ENCODE results near the gene CDH5.
"Not testable (repeated sequence)": the region's sequence is repeated elsewhere in the genome, so short reads cannot be mapped to it uniquely, and the experiment has no call there.

Gene CDH5

DNA sequence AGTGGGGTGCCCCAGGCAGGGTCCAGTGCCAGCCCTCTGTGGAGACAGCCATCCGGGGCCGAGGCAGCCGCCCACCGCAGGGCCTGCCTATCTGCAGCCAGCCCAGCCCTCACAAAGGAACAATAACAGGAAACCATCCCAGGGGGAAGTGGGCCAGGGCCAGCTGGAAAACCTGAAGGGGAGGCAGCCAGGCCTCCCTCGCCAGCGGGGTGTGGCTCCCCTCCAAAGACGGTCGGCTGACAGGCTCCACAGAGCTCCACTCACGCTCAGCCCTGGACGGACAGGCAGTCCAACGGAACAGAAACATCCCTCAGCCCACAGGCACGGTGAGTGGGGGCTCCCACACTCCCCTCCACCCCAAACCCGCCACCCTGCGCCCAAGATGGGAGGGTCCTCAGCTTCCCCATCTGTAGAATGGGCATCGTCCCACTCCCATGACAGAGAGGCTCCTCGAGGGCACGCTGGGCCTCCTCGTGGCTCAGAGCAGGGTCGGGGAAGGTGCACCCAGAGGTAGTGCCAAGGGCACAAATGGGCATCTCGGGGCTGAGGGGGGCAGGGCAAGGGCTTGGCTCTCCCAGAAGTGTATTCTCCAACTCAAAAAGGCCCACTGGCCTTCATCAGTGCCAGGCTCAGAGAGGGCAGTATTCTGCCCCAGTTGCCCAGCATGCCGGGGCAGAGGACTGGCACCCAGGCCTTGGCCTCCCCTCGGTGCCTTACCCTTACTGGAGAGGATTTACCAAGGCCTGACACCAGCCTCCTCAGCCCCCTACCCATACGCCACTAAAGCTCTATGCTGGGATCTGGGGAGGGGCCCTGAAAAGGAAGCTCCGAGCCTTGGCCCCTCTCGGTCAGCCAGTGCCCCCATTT is at the start of gene CDH5:
TSS of gene CDH5 (plus strand) at position 259 of the 867 bp plus-strand sequence. CDS start 12,647 bp downstream, outside the sequence.
- DNase-seq (ENCODE audit: low read depth in 1 of 2, low spot score in 1 of 2) = no peak

DNA sequence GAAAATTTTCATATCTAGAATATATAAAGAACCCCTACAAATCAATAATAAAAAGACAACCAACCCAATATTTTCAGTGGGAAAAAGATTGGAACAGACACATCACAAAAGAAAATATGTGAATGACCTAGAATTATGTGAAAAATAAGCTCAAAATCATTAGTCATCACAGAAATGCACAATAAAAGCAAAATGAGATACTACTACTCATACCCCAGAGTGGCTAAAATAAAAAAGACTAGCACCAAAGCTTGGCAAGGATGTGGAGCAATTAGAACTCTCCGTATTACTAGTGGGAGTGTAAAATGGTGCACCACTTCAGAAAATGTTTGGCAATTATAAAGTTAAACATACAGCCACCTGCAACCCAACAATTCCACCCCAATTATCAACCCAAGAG is 48.0 kb upstream of the CDH5 start:
- no peak for DNase-seq (ENCODE audit: low read depth in 1 of 2, low spot score in 1 of 2)

DNA sequence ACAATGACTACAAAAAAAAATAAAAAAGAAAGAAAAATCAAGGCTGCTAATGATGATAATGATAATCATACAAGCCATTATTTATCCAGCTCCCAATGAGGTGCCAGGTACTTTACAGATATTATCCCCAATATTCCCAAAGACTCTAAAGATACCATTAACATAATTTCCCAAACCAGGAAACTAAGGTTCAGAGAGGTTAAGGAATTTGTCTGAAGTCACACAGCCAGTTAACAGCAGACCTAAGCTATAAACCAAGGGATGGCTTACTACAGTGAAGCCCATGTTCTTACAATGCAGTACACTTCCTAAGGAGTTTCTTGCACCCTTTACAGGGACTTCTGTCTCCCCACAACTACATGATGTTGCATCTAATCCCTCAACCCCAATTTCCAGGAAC is 45.7 kb upstream of the CDH5 start:
- DNase-seq (ENCODE audit: low read depth in 1 of 2, low spot score in 1 of 2) = no peak

DNA sequence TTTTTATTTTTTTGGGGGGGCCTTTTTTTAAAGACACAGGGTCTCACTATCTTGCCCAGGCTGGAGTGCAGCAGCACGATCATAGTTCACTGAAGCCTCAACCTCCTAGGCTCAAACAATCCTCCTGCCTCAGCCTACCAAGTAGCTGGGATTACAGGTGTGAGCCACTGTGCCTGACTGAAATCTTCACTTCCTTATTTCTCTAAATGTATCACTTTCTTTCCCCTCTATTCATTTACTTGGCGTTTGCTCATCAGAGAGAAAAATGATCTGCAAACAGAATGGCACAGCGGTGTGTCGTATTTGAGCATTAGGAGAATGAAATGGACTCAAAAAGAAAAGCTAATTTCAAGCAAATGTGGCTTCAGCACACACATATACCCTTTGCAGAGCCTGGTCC is 44.3 kb upstream of the CDH5 start:
- DNase-seq (ENCODE audit: low read depth in 1 of 2, low spot score in 1 of 2) = no peak

DNA sequence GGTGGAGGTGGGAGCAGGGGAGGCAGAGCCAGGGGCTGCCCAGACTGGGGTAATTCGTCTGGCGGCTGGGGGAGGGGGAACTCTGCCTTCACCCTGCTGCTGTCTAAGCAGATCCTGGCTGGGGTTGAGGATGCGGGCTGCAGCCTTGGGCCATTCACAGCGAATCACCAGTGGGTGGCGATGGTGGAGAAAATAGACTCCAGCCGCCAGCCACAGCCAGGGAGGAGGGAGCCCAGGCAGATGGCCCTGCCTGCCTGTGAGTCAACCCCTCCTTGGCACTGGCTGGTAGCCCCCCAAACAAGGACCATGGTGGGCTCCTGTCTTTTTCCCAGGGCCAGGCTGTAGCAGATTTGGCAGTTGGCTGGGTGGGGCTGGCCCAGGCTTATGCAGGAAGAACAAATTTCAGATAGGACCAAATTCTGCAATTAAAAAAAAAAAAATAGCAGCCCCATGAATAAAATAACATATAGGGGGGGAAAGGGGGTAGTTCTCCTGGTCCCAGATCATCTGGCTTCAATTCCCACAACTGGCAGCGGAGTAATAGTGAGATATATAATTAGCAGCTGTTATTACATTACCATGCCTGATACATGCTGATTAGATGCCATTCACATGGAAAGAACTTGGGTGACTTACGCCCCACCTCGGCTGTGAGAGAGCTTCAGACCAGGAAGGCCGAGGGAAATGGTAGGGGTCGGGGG is 41.5 kb upstream of the CDH5 start:
- DNase-seq (ENCODE audit: low read depth in 1 of 2, low spot score in 1 of 2) = no peak

GRCh38 chr16:66325717-66326376 is 40.6 kb upstream of the CDH5 start:
- DNase-seq (ENCODE audit: low read depth in 1 of 2, low spot score in 1 of 2) = no peak

GRCh38 chr16:66326991-66327513 is 39.4 kb upstream of the CDH5 start:
- no peak for DNase-seq (ENCODE audit: low read depth in 1 of 2, low spot score in 1 of 2)

DNA sequence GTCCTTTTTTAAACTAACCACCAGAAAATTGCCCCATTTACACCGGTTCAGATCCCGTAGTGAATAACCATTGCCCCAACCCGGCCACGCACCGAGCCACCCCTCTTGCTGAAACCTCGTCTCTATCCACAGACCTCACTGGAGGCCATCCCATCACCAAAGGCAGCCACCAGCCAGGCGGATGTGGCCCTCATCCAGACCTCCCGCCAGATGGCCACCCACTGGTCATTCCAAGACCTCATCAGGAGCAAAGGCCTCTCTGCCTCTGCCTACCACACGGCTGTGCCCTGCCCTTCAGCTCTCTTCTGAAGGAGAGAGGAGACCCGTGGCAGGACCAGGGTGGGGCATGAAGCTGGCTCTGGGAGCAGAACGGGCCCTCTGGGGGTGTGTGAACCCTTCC is 38.2 kb upstream of the CDH5 start:
- no peak for DNase-seq (ENCODE audit: low read depth in 1 of 2, low spot score in 1 of 2)

- DNase-seq (ENCODE audit: low read depth in 1 of 2, low spot score in 1 of 2) = not testable (repeated sequence)
Observed at GRCh38 chr16:66331464-66331863, 35.0 kb upstream of the CDH5 start.

DNA sequence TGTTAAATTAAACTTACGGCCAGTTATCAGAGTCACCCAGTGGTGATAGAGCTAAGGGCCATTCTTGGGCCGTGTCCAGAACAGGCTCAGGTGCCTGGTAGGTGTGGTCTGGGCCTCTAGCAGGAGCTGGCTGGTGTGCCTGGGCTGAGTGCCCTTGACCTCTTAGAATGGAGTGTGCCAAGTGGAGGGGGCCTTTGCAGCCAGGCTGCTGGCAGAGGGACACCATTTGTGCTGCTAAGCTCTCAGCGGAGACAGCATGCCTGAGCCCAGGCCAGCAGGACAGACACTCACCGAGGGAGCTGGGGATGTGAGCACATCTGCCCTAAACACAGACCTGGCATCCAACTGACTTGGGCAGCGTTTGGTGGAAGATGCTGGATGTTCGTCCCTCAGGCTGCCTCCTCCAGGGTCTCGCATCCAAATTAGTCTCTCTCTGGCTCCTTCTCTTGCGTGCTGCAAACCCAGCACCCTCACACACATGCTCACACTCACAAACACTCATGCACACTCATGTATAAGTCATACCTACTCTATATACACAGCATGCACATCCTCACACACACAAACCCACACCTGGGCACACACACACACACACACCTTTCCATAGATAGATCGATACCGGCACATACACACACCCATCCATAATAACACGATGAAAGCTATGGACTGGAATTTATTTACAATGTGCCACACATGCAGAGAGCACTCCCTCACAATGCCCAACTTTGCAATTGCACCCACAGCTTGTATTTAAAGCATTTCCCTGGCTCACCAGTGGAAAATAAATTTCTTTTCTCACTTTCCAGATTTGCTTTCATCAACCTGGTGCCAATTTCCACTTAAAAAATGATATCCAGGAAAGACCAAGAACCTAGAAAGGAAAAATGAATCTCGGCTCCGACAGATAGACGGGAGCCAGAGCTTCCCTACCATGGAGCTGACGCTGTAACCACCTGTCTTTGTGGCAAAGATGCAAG is 33.6 kb upstream of the CDH5 start:
- no peak for DNase-seq (ENCODE audit: low read depth in 1 of 2, low spot score in 1 of 2)

DNA sequence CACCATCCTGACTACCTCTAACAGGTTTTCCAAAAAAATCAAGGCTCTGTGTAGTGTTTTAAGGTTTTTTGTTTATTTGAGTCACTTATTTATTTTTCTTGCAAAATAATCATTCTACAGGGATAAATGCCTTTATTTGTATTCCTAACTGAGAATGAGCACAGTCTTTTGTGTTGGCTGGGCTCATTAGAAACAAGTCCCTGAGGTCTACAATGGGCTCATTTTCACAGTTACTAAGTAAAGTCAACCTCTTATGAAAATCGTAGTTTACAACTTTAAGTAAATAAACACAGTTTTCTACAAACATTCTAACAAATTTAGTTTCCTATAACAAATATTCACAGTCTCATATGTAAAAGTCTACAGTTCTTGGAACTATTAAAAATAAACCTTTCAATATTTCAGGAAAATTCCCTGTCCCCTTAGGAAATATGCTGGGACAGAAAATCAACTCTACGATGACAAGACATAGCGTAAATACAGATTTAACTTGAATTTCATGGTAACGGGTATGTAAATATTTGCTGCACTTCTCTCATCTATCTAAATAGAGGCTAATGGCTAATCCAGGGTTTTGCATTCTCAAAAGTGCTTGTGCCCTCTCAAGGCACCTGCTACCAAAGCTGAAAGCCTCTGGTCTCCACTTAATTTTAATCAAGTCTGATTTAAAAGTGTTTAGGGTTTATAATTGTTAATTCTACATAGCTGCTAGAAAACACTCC is 31.5 kb upstream of the CDH5 start:
- DNase-seq (ENCODE audit: low read depth in 1 of 2, low spot score in 1 of 2) = no peak

- no peak for DNase-seq (ENCODE audit: low read depth in 1 of 2, low spot score in 1 of 2)
Observed at GRCh38 chr16:66335704-66336329, 30.7 kb upstream of the CDH5 start.

DNA sequence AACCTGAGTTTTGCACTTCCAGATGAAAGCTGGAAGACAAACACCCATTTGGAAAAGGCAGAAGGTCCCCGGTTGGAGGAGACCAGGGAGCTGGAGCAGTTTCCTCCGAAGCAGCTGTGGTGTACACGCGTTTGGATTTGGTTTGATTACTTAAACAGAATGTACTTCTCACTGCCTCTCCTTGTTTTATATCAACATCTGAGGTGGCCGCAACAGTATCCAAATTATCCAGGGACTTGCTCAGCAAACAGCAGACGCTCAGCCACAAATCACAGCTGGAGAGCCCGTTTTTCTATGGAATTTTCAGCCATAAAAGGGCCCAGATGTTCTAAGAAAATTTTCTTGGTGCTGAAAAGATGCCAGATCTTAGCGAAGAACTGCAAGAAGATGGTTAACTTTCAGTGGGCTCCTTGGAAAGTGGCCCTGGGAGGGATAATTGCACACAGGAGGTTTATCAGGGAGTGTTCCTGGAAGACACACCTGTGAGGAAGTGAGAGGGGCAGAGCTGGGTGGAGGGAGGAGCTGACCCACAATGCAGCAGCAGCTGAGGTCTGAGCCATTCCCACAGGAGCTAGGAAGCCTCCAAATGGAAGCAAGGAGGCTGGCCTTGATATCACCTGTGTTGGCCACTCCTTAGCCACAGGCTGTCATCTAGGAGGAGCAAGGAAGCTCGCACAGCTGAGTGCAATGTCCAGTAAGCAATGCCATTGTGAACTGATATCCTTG is 28.9 kb upstream of the CDH5 start:
- no peak for DNase-seq (ENCODE audit: low read depth in 1 of 2, low spot score in 1 of 2)

DNA sequence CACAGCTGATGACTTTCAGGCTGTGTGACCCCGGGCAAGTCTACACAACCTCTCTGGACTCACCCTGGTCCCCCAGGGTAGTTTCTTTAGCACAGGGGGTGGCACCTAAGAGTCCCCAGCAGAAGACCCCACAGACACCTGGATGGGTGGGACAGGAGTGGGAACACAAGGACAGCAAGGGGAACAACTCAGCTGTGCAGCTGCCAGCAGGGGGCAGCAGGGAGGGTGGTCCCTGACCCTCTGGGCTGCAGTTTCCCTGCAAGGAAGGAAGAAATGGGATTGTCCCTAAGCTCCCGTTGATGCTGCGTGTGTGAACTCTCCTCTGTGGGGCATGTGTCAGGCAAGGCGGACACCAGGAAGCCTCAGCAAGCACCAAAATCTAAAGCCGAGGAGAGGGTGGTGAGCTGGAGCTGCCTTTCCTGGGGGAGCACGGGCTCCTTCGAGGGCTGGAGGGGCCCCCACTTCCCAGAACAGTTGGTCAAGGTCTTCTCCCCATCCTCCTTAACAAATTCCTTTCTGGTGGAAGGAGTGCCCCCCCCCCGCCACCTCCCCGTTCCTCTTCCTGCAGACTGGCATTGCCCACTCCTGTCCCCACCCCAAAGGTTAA is 24.1 kb upstream of the CDH5 start:
- no peak for DNase-seq (ENCODE audit: low read depth in 1 of 2, low spot score in 1 of 2)

DNA sequence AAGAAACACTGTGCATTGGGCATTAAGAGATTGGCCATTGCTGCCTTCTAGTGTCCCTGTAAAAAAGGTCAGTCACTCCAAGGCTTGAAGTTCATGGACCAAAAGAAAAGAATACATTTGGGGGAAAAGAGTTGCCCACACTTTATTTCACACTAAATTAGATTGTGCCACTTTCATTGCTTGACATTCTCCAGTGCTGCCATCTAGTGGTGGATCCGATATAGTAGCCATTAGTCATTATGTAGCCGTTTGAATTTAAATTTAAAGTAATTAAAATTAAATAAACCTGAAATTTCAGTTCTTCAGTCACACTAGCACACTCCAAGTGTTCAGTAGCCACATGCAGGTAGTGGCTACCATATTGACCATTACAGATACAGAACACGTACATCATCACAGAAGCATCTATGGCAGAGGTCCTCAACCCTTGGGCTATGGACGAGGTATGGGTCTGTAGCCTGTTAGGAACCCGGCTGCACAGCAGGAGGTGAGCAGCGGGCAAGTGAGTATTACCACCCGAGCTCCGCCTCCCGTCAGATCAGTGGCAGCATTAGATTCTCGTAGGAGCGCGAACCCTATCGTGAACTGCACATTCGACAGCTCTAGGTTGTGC is 21.9 kb upstream of the CDH5 start:
- DNase-seq (ENCODE audit: low read depth in 1 of 2, low spot score in 1 of 2) = peak in 1 of 2 donors; percentile 24

DNA sequence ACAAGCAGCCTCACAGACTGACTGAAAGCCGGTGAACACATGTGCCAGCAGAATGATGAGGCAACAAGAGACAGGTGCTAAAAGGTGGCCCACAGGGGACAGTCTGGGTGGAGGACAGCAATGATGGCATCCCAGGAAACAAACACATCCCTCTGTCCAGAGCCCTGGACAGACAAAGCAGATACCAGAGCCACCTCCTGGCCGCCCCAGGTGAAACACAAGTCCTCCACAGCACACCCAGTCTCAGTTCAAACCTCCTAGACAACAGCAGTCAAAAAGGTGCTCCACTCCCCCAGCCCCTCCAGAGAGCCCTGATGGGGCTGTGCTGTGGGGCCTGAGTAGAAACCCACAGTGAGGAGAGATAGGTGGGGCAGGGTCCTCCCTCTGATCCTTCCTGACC is 20.3 kb upstream of the CDH5 start:
- no peak for DNase-seq (ENCODE audit: low read depth in 1 of 2, low spot score in 1 of 2)

- no peak for DNase-seq (ENCODE audit: low read depth in 1 of 2, low spot score in 1 of 2)
Observed at GRCh38 chr16:66352304-66352703, 14.2 kb upstream of the CDH5 start.

DNA sequence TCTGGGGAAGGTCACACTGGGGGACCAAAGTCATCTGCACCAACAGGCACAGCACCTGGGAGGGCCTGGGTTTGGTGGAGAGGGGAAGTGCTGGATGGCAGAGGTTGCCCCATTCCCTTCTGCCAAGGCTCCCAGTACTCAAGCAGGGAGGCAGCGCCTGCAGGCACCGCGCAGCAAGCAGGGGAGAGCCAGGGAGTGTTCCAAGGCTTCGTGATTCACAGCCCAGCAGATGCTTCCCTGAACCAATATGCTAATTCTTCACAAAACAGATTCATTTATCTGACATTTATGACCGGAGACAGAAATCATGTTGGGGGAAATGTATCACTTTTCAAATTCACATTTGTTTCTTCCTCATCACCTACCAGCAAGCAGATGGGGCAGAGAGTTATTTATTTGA is 13.4 kb upstream of the CDH5 start:
- DNase-seq (ENCODE audit: low read depth in 1 of 2, low spot score in 1 of 2) = no peak

Measured in activated CD4-positive, alpha-beta T cell treated with anti-CD3 and anti-CD28 coated beads, Interleukin-2, amount 50 U/mL, for 24 hours (primary cell).